ENCODE measurements around the gene UGP2. TPM values are rescaled to one million over a fixed set of nuclear protein-coding genes. Genes with fewer than 3 reads are reported as not detected.

The UGP2 gene
- polyA plus RNA-seq, 3 donors = 115 to 137 (median 123) TPM

DNA sequence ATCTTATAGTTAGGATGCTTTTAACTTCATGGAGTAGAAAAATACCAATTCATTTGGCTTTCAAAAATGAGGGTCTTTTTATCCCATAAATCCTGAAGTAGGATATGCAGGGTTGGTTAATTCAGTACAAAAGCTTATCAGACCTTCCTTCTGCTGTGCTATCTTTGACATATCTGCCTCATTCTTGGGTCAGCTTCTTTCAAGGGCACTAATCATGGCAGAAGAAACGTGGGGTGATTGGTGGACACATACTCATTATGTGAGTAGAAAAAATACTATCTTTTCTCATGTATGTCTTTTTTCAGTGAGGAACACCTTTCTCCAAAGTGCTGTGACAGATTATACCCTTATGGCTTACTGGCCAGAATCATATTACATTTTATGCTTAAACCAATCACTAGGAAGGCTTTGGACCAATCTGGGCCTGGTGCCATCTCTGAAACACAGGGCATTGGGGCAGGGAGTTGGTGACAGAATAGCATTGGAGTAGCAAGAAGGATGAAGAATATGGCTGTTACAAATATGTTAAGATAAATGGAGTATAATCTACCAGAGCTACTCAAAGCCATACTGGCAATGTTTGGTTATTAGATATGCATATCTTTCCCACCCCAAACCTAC, 10.1 kb downstream of the UGP2 start:
- no peak for DNase-seq (ENCODE audit: extremely low read depth in 1 of 11, low read depth in 9 of 11, low spot score in 4 of 11)

- DNase-seq (ENCODE audit: extremely low read depth in 1 of 11, low read depth in 9 of 11, low spot score in 4 of 11) = no peak
Measured at GRCh38 chr2:63853527-63854310, 12.0 kb downstream of the UGP2 start.

DNA sequence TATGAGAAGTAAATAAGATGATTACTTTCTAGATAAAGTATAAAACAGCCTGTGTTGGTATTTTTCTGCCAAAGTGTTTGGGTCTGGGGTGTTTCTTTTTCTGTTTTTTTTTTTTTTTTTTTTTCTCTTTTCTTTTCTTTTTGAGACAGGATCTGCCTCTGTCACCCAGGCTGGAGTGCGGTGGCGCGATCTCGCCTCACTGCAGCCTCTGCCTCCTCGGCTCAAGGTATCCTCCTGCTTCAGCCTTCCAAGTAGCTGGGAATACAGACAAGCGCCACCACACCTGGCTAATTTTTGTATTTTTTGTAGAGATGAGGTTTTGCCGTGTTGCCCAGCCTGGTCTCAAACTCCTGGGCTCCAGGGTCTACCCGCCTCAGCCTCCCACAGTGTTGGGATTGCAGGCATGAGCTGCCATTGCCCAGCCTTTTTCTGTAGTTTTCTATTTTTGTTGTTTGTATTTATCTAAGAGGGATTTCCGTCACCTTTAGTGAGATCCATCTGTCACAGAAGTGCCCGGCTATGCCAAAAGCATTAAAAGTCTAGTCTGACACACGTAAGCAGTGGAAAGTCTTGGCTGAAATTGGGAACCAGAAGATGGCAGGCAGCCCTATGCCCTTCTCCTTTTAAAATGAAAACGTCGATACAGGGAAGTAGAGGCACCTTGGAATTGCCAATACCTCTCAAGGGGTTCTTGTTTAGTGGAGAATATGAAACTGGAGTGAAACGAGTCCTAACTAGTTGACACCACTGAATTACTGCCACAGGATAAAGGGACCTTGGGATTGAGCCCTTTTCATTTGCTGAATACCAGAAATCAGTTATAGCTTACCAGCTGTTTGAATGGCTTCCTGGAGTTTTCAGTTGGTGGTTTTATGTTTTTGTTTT, 14.0 kb downstream of the UGP2 start:
- no peak for DNase-seq (ENCODE audit: extremely low read depth in 1 of 11, low read depth in 9 of 11, low spot score in 4 of 11)

DNA sequence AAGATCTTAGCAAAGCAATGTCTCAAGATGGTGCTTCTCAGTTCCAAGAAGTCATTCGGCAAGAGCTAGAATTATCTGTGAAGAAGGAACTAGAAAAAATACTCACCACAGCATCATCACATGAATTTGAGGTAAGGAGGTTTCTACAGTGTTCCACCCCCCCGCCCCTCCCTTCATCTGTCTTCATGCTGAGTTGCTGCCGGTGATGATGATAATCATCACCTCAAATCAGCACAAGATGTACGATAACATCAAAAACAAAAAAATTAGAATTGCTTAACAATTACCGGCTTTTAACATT, 14.6 kb downstream of the UGP2 start:
- DNase-seq (ENCODE audit: extremely low read depth in 1 of 11, low read depth in 9 of 11, low spot score in 4 of 11) = no peak

DNA sequence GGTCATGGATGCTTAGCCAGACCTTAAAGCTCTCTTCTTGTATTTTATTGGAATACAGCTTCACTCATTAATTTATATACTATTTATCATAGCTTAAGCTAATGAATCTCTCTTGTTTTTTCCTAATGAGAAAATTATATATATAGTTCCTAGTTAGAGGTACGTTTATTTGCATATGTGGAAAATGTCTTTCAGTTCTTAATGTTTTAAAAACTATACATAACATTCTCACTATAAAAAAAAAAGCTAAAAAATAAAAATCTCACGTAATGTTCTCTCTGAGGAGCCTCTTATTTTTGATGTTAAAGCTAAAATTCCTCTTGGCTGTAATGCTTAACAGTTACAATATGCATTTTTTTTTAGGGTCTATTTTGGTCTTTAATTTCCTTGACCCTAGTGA, 16.6 kb downstream of the UGP2 start:
- no peak for DNase-seq (ENCODE audit: extremely low read depth in 1 of 11, low read depth in 9 of 11, low spot score in 4 of 11)

DNA sequence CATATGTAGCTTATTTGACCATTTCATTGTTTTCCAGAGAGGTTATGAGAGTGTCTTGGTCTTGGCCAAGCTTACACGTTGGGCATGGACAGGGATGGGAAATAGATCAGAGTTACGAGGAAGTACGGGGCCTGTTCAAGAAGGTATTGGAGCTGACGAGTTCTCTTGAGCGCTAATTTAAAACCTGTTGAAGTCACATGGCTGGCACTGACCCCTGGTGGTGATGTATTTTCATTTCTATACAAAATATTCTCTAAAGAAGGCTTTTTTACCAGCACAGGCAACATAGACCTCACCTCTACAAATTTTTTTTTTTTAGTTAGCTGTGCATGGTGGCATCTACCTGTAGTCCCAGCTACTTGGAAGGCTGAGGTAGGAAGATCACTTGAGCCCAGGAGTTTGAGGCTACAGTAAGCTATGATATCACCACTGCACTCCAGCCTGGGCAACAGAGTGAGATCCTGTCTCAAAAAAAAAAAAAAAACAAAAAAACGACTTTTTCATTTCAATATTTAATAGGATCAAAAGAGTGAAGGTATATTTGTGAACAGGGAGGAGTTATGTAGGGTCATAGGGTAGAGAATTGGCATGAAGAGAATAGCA, 19.6 kb downstream of the UGP2 start:
- peak in 4 of 11 donors; percentile 23 to 45 (median 33) for DNase-seq (ENCODE audit: extremely low read depth in 1 of 11, low read depth in 9 of 11, low spot score in 4 of 11)

GRCh38 chr2:63862806-63863205, 21.1 kb downstream of the UGP2 start:
- DNase-seq (ENCODE audit: extremely low read depth in 1 of 11, low read depth in 9 of 11, low spot score in 4 of 11) = no peak

- no peak for DNase-seq (ENCODE audit: extremely low read depth in 1 of 11, low read depth in 9 of 11, low spot score in 4 of 11)
Measured at GRCh38 chr2:63863707-63864106, 22.0 kb downstream of the UGP2 start.

DNA sequence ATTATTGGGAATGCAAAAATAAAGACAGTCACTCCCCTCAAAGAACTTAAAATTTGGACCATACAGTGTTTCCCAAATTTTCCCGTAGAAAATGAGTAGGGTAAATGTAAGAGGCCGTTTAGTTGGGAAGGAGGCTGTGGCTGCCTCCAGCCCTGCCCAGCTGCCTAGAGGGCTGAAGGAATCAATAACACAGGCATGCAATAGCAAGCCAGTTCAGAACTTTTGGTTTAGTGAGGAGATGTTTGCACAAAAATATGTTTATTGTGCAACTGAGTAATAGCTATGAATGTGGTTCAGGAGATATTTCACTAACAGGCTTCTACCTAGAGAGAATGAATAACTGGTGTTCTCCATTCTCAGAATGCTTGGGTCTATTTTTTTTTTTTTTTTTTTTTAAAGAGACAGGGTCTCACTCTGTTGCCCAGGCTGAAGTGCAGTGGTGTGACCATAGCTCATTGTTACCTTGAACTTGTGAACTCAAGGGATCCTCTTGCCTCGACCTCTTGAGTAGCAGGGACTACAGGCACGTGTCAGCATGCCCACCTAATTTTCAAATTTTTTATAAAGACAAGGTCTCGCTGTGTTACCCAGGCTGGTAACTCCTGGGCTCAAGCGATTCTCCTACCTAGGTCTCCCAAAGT, 23.6 kb downstream of the UGP2 start:
- DNase-seq (ENCODE audit: extremely low read depth in 1 of 11, low read depth in 9 of 11, low spot score in 4 of 11) = no peak

DNA sequence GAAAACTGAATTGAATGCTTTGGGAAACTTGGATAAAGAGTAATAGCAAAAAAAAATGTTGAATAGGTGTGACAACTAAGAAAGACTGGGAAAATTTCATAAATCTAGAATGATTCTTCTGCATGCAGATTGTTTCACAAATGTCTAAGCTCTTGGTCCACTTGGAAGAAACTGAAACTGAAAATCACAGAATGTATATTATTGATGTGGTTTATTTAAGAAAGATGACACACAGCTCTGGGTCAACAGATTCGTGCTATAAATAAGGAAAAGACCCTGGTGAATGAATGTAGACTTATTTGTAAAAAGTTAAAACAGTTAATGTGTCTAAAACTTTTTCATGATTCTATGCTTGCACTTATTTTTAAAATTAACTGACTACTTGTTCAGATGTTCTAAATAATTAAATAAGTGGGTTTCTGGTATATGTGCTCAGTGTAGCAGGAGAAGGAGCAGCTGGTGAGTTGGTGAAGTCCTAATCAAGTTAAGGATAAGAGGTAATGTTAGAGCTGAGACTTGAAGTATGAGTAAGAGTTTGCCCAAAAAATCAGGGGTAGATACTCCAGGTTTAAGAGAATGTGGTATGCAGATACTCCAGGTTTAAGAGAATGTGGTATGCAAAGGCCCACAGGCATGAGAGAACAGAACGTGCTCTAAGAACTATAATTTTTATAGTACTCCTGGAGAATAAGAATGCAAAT, 24.5 kb downstream of the UGP2 start:
- DNase-seq (ENCODE audit: extremely low read depth in 1 of 11, low read depth in 9 of 11, low spot score in 4 of 11) = no peak

DNA sequence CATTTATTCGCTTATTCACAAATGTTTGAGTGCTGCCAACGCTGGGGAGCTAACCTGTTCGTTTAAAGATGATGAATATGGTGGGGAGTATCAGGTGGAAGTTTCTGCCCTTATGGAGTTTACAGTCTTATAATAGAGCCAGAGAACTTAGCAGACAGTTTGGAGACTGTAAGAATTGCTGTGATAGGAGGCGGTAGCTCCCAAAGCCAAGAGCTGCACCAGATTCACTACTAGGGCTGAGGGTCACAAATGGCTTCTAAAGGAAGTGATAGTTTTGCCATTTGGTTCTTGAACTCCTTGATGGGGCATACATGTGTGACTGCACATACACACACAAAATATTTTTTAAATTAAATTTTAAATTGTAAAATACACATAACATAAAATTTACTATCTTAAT, 29.0 kb downstream of the UGP2 start:
- no peak for DNase-seq (ENCODE audit: extremely low read depth in 1 of 11, low read depth in 9 of 11, low spot score in 4 of 11)

GRCh38 chr2:63871864-63872263, 30.2 kb downstream of the UGP2 start:
- no peak for DNase-seq (ENCODE audit: extremely low read depth in 1 of 11, low read depth in 9 of 11, low spot score in 4 of 11)

GRCh38 chr2:63872571-63873328, 31.1 kb downstream of the UGP2 start:
- DNase-seq (ENCODE audit: extremely low read depth in 1 of 11, low read depth in 9 of 11, low spot score in 4 of 11) = no peak

DNA sequence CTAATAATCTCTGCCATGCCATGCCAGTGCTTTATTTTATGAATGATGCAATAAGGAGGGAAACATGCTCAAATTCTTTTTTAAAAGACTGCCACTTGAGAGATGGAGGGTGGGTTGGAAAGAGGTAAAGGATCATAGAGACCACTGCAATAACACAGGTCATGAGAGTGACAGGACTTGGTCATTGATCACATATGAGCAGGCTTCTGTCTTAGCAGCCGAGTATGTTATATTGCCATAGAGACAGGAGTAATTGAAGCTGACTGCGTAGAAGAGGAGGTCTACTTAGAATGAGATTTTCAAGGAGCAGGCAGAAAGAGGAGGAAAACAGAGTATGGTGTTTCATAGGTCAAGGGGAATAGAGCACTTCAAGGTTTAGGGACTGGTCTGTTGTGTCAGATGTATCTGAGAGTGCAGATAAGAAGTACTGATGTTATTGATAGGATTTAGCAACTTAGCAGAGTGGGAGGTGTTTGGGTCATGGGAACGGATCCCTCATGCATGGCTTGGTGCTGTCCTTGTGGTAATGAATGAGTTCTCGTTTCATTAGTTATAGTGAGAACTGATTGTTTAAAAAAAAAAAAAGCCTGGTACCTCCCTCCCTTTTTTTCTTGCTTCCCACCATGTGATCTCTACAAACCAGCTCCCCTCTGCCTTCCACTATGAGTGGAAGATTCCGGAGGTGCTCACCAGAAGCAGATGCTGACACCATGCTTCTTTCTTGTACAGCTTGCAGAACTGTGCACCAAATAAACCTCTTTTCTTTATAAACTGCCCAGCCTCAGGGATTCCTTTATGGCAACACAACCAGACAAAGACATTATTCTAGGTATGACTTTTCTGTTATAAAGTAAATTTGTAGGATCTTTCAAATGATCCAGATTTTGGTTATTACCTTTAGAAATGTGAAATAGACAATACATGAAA, 32.8 kb downstream of the UGP2 start:
- DNase-seq (ENCODE audit: extremely low read depth in 1 of 11, low read depth in 9 of 11, low spot score in 4 of 11) = no peak

DNA sequence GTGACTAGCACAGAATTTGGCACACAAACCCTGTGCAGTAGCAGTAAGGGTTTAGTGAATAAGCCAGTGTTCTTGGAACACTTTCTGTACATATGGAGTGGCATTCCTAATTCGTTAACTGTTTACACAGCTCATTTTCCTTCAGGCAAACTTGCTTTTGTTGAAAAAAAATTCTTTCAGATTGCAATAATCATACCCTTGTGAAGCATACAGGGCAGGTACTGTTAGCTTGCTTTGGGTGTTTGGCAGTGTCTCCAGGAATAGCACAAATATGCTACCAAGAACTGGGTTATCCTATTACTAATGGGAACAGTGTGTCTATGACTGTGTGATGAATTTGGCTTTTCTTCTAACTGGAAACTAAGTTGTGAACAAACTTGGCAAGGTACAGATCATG, 33.4 kb downstream of the UGP2 start:
- DNase-seq (ENCODE audit: extremely low read depth in 1 of 11, low read depth in 9 of 11, low spot score in 4 of 11) = no peak

DNA sequence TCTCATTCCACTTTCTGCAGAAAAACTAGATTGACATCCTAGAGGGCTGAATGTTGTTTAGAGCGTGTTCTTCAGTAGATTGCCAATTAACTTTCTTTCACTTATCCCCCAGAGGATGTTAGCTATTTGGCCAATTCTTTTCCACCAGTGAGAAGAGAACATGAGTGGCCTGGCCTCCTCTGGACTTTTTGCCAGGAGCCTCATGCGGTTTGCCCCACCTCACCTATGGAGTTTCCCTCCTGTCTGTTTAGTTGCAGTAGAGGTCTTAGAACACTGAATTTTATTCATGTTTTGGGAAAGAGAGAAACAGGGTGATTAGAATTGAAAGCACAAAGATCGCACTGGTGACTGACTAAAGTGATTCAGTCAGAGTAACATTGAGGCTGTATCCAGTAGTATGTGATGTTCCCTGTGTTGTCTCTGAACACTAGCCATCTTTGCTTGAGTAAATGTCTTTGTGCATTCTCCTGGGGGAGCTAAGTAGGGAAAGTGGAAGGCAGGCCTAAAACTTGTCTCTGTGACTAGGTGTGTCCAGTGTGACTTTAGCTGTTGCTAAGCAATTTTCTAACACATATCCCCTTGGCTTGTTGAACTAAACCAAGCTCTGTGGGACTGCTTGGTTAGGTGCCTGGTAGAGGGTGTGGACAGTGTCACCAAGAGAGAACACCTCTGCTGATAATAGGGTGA, 34.0 kb downstream of the UGP2 start:
- DNase-seq (ENCODE audit: extremely low read depth in 1 of 11, low read depth in 9 of 11, low spot score in 4 of 11) = no peak
